Esophagus muscularis mucosa (tissue), 4 donors: ENCODE measurements around the gene TSPAN6. TPM values are rescaled to one million over a fixed set of nuclear protein-coding genes. Genes with fewer than 3 reads are reported as not detected.

Experiments
- DNase-seq: peaks from one replicate; pipeline ENCODE4 v3.0.0-alpha.2; 2017; ENCODE audit errors: extremely low spot score
- H3K27ac ChIP-seq, 4 donors: fragments of 200-600 bp; sonication (generic); replicated peaks in 1 of 4; 1 replicate in 3 of 4; 2 replicates in 1 of 4; pipeline ENCODE4 v1.5.1; 2016 to 2019; ENCODE audit warnings: mild to moderate bottlenecking in 1 of 4
- H3K27me3 ChIP-seq, 4 donors: fragments of 200-600 bp; sonication (generic); one replicate each; pipeline versions ENCODE4 v1.5.1 to v1.6.0; 2016 to 2019
- H3K36me3 ChIP-seq, 4 donors: fragments of 200-600 bp; sonication (generic); one replicate each; pipeline ENCODE4 v1.5.1; 2016 to 2019
- H3K4me1 ChIP-seq, 4 donors: fragments of 200-600 bp; sonication (generic); one replicate each; pipeline ENCODE4 v1.5.1; 2016 to 2019
- H3K4me3 ChIP-seq, 4 donors: fragments of 200-600 bp; sonication (generic); 1 replicate in 2 of 4; 2 replicates in 2 of 4; pipeline ENCODE4 v1.5.1; 2016 to 2019; ENCODE audit warnings: mild to moderate bottlenecking in 4 of 4, moderate library complexity in 1 of 4
- H3K9me3 ChIP-seq, 4 donors: fragments of 200-600 bp; sonication (generic); 1 replicate in 3 of 4; 2 replicates in 1 of 4; pipeline ENCODE4 v1.5.1; 2016 to 2019
- EP300 ChIP-seq: sonication (generic); formaldehyde crosslinking; IDR thresholded peaks from one replicate; pipeline ENCODE4 v1.6.1; 2017; ENCODE audit warnings: antibody characterized with exemption
- POLR2A ChIP-seq: fragments of 450-650 bp; IDR thresholded peaks from one replicate; pipeline ENCODE4 v1.6.1; 2017; ENCODE audit warnings: antibody characterized with exemption, moderate library complexity, mild to moderate bottlenecking, low read depth
- POLR2AphosphoS5 ChIP-seq, 2 donors: sonication (generic); formaldehyde crosslinking; IDR thresholded peaks; one replicate each; pipeline ENCODE4 v1.6.1; 2017; ENCODE audit warnings: antibody characterized with exemption in 2 of 2
- WGBS: methylation state at CpG from one replicate; pipeline ENCODE4 v1.1.5; 2018; 5-methylcytosine and 5-hydroxymethylcytosine counted together
- intact Hi-C: fragments of 100-400 bp; cut with DNase I; formaldehyde crosslinking; loops from one replicate; pipeline ENCODE4 v1.15.1; 2023
- total RNA-seq, 4 donors: library from RNA; depleted of rRNA; stranded (reverse); fragments of >200 nt; gene quantifications; one replicate each; pipeline versions ENCODE4 v1.1.0 to v1.2.1, GENCODE V29; 2016
- TF ChIP-seq, protein P1 (sequence below), 3 experiments: fragments of 200-600 bp in 2 of 3; fragments of 450-650 bp in 1 of 3; sonication (generic) in 2 of 3; IDR thresholded peaks; one replicate each; pipeline ENCODE4 v1.5.1; 2017 to 2019; ENCODE audit warnings: antibody characterized with exemption in 3 of 3, mild to moderate bottlenecking in 2 of 3, moderate library complexity in 1 of 3

TSPAN6 gene
- total RNA-seq, 4 donors from 2014 or later = 5.4 to 8.3 (median 6.8) TPM

- WGBS = 52% methylated on average over 2 of the region's 2 CpGs
- H3K4me1 ChIP-seq = peaks cover 0 to 7% (median 0%) of the 10 kb centered on the region in 4 donors
- H3K4me3 ChIP-seq = no peak overlapping the region
- H3K36me3 ChIP-seq = no peaks in the 10 kb centered on the region
- no peaks in the 10 kb centered on the region for H3K9me3 ChIP-seq
- DNase-seq = no peak
- TF ChIP-seq EP300 = no peak
- TF ChIP-seq, protein P1, sequence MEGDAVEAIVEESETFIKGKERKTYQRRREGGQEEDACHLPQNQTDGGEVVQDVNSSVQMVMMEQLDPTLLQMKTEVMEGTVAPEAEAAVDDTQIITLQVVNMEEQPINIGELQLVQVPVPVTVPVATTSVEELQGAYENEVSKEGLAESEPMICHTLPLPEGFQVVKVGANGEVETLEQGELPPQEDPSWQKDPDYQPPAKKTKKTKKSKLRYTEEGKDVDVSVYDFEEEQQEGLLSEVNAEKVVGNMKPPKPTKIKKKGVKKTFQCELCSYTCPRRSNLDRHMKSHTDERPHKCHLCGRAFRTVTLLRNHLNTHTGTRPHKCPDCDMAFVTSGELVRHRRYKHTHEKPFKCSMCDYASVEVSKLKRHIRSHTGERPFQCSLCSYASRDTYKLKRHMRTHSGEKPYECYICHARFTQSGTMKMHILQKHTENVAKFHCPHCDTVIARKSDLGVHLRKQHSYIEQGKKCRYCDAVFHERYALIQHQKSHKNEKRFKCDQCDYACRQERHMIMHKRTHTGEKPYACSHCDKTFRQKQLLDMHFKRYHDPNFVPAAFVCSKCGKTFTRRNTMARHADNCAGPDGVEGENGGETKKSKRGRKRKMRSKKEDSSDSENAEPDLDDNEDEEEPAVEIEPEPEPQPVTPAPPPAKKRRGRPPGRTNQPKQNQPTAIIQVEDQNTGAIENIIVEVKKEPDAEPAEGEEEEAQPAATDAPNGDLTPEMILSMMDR (IDR thresholded peaks at IDR 0.05) = no peak
- TF ChIP-seq POLR2A = no peak
- TF ChIP-seq POLR2AphosphoS5 (IDR thresholded peaks at IDR 0.05) = no peak
- H3K27me3 ChIP-seq = no peaks in the 10 kb centered on the region
- intact Hi-C loops = no loop called here
- no peak overlapping the region for H3K27ac ChIP-seq
These were observed 40.0 kb downstream of the TSPAN6 start for GRCh38 chrX:100596601-100597000.

DNA sequence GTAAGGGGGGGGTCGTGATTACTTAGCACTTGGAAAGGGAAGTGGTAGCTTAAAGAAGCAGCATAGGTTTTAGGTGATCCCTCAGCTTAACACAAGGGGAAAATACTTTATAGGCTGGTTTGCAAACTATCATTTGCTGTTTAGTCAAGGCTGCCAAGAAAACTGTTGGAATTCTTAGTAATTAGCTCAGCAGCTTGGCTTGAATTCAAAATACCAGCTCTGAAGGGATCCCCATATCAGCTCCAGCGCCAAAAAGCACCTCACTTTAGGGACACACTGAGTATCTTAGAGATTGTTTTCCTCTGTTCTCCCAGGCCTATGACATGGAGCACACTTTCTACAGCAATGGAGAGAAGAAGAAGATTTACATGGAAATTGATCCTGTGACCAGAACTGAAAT lies 43.0 kb downstream of the TSPAN6 start:
- Histone ChIP-seq H3K4me3 (no peak overlapping the region), H3K27me3 (no peaks in the 10 kb centered on the region), H3K27ac (no peak overlapping the region), H3K9me3 (no peaks in the 10 kb centered on the region), H3K36me3 (no peaks in the 10 kb centered on the region), H3K4me1 (peaks cover 0 to 7% (median 0%) of the 10 kb centered on the region in 4 donors)
- TF ChIP-seq POLR2A = no peak
- TF ChIP-seq, protein P1 (IDR thresholded peaks at IDR 0.05) = no peak
- intact Hi-C loops = no loop called here
- no peak for DNase-seq
- 6% methylated on average over 2 of the region's 2 CpGs for WGBS

DNA sequence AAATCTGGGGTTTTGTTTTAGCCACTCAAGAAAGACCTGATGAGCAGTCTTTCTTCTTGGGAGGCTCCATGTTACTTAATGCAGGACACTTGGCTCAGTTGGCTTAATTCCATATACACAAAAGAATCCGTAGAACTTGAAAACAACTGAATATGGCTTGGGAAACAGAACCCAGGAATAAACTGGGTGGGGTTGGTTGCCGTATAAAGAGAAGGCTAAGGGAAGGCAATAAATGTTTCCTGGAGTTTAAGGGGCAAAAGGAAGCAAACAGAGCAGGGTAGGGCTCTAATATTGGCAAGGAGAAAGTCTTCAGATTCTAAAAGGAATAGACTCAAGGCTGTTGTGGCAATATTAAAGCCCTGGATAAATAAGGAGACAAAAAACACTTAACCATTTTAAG lies 43.5 kb downstream of the TSPAN6 start:
- no peaks in the 10 kb centered on the region for H3K27me3 ChIP-seq
- 28% methylated on average over 2 of the region's 2 CpGs for WGBS
- H3K9me3 ChIP-seq = no peaks in the 10 kb centered on the region
- peaks cover 0 to 7% (median 0%) of the 10 kb centered on the region in 4 donors for H3K4me1 ChIP-seq
- no peak for DNase-seq
- H3K36me3 ChIP-seq = no peaks in the 10 kb centered on the region
- intact Hi-C loops = no loop called here
- H3K27ac ChIP-seq = no peak overlapping the region
- TF ChIP-seq POLR2A = no peak
- TF ChIP-seq, protein P1 (IDR thresholded peaks at IDR 0.05) = no peak
- TF ChIP-seq POLR2AphosphoS5 (IDR thresholded peaks at IDR 0.05) = no peak
- TF ChIP-seq EP300 = no peak
- H3K4me3 ChIP-seq = no peak overlapping the region

DNA sequence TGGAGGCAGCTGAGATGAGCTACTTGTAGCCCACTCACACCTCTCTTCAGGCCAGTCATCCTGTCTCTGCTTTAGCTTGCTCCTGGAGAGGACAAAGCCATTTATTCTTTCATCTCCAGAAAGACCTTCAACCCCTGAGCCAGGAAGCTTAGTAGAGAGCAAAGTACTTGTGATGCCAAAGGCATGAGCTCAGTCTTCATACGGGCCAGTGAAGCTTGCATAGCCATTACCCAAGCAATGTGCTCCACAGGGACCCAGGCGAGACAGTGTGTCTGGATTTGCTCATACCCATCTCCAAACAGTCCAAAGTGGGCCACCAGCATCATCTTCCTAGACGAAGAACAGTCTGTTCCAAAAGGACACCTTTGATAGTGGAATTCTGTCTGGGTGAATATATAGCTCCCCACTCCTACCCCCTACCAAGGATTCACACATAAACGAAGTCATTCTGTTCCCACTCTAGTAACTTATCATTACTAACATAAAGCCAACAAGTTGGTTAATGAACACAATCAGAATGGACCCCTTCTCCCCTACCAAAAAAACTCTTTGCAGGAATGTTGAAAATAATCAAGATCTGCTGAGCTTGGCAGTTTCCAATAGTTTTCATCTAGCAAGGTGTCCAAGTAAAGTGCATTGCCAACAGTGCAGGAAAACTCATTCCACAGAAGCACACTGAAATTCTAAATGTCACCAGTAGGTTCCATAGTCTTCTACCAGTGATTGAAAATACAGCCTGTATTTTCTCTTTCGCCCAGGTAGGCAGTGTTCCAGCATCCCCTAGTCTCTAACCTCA lies 45.2 kb downstream of the TSPAN6 start:
- Histone ChIP-seq H3K27ac (no peak overlapping the region), H3K9me3 (no peaks in the 10 kb centered on the region), H3K4me1 (peaks cover 0 to 7% (median 0%) of the 10 kb centered on the region in 4 donors), H3K36me3 (no peaks in the 10 kb centered on the region), H3K4me3 (no peak overlapping the region), H3K27me3 (no peaks in the 10 kb centered on the region)
- no peak for DNase-seq
- no peak for TF ChIP-seq POLR2AphosphoS5 (IDR thresholded peaks at IDR 0.05)
- TF ChIP-seq POLR2A = no peak
- TF ChIP-seq, protein P1 (IDR thresholded peaks at IDR 0.05) = no peak
- TF ChIP-seq EP300 = no peak
- intact Hi-C loops = no loop called here
- WGBS = 72% methylated on average over 5 of the region's 5 CpGs

DNA sequence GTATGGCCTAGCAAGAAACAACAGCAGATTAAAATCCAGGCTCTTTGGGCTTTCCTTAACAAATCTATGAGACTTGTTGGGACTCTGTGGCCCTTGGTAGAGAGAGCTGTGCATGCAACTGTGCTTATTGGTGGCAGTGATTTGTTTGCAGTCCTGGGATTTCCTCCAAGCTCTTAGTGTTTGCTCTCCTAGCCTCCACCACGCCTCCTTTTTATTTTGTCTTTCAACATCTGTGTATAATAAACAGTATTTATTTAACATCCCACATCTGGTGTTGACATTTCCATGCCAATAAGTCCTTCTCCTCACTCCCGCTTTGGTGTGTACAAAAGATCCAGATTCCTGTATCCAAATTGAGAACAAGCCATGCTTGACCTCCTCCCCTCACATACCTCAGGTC lies 48.7 kb downstream of the TSPAN6 start:
- WGBS = 40% methylated on average over 2 of the region's 2 CpGs
- TF ChIP-seq POLR2A (no peak), POLR2AphosphoS5 (IDR thresholded peaks at IDR 0.05) (no peak), EP300 (no peak)
- TF ChIP-seq, protein P1 (IDR thresholded peaks at IDR 0.05) = no peak

More for the DNA sequence above, 48.7 kb downstream of the TSPAN6 start:
- Histone ChIP-seq H3K36me3 (no peaks in the 10 kb centered on the region), H3K9me3 (no peaks in the 10 kb centered on the region), H3K4me3 (no peak overlapping the region), H3K27ac (no peak overlapping the region), H3K27me3 (no peaks in the 10 kb centered on the region), H3K4me1 (peaks cover 0 to under 1% (median 0%) of the 10 kb centered on the region in 4 donors)
- intact Hi-C loops = no loop called here
- DNase-seq = no peak
